Activated naive CD4-positive, alpha-beta T cell treated with anti-CD3 and anti-CD28 coated beads, Interleukin-2, amount 10 ng/mL, durations not matched to agents 7 days and 5 days (primary cell): ENCODE data around the gene TNS1.

Experiments
- CTCF ChIA-PET: fragments of 350-600 bp; sonication (Branson Sonifier 250); formaldehyde crosslinking; loops from one replicate; lab custom pipeline; 2021; ENCODE audit warnings: antibody characterized with exemption; lab: Charles Lee
- DNase-seq: peaks from one replicate; pipeline ENCODE4 v3.0.0-alpha.2; 2020
- H3K27ac Mint-ChIP-seq: one replicate; pipeline ENCODE4 v1.8.0; 2021; ENCODE audit warnings: mild to moderate bottlenecking, moderate library complexity, mixed read lengths
- H3K27me3 Mint-ChIP-seq: one replicate; pipeline ENCODE4 v1.8.0; 2021; ENCODE audit warnings: mild to moderate bottlenecking, mixed read lengths
- H3K36me3 Mint-ChIP-seq: one replicate; pipeline ENCODE4 v1.8.0; 2021; ENCODE audit warnings: mixed read lengths
- H3K4me1 Mint-ChIP-seq: one replicate; pipeline ENCODE4 v1.8.0; 2021; ENCODE audit warnings: mixed read lengths
- H3K4me3 Mint-ChIP-seq: one replicate; pipeline ENCODE4 v1.8.0; 2021; ENCODE audit warnings: mild to moderate bottlenecking, moderate library complexity, mixed read lengths
- H3K9me3 Mint-ChIP-seq: one replicate; pipeline ENCODE4 v1.8.0; 2021; ENCODE audit warnings: mixed read lengths

TNS1 gene

GRCh38 chr2:217934321-217935131, 68.3 kb downstream of the TNS1 start:
- H3K27me3 Mint-ChIP-seq, result peaks cover 63% of the 10 kb centered on the region
- CTCF ChIA-PET, result interaction anchor here (1.0 kb wide), 1 partner anchor 33 kb away, joined by 3 read pairs; no protein-coding TSS in a partner anchor
- H3K4me3 Mint-ChIP-seq, result no peak overlapping the region
- no peaks in the 10 kb centered on the region for H3K9me3 Mint-ChIP-seq
- DNase-seq, result no peak
- no peaks in the 10 kb centered on the region for H3K36me3 Mint-ChIP-seq
- H3K4me1 Mint-ChIP-seq, result peaks cover 17% of the 10 kb centered on the region
- H3K27ac Mint-ChIP-seq, result no peak overlapping the region

- no peak for DNase-seq
- CTCF ChIA-PET, result interaction anchor here (1.0 kb wide), 2 partner anchors 32 to 148 kb away, joined by 3 read pairs; no protein-coding TSS in a partner anchor
- no peak overlapping the region for H3K27ac Mint-ChIP-seq
- H3K27me3 Mint-ChIP-seq, result peaks cover 63% of the 10 kb centered on the region
- H3K36me3 Mint-ChIP-seq, result no peaks in the 10 kb centered on the region
- H3K4me1 Mint-ChIP-seq, result peaks cover 19% of the 10 kb centered on the region
- H3K9me3 Mint-ChIP-seq, result no peaks in the 10 kb centered on the region
- no peak overlapping the region for H3K4me3 Mint-ChIP-seq
Measured at GRCh38 chr2:217933617-217933993, 69.2 kb downstream of the TNS1 start.

- CTCF ChIA-PET, result interaction anchor here (0.6 to 1.0 kb wide), 2 partner anchors 100 to 148 kb away, joined by 3 read pairs; no protein-coding TSS in a partner anchor
- DNase-seq, result no peak
- Mint-ChIP-seq H3K27ac (no peak overlapping the region), H3K36me3 (no peaks in the 10 kb centered on the region), H3K27me3 (peaks cover 63% of the 10 kb centered on the region), H3K4me3 (no peak overlapping the region), H3K9me3 (no peaks in the 10 kb centered on the region), H3K4me1 (peaks cover 22% of the 10 kb centered on the region)
Measured at GRCh38 chr2:217932803-217933616, 69.8 kb downstream of the TNS1 start.

- Mint-ChIP-seq H3K9me3 (no peaks in the 10 kb centered on the region), H3K4me3 (no peak overlapping the region)
- DNase-seq, result no peak
Measured at GRCh38 chr2:217931846-217932560, 70.8 kb downstream of the TNS1 start.

GRCh38 chr2:217930761-217931563, 71.8 kb downstream of the TNS1 start:
- H3K27me3 Mint-ChIP-seq, result peaks cover 64% of the 10 kb centered on the region
- no peak overlapping the region for H3K4me3 Mint-ChIP-seq
- peak; percentile 32 for DNase-seq
- no peaks in the 10 kb centered on the region for H3K36me3 Mint-ChIP-seq
- no peak overlapping the region for H3K27ac Mint-ChIP-seq
- H3K4me1 Mint-ChIP-seq, result peaks cover 22% of the 10 kb centered on the region
- CTCF ChIA-PET, result interaction anchor here (0.8 to 1.1 kb wide), 2 partner anchors 44 to 145 kb away, joined by 3 read pairs; no protein-coding TSS in a partner anchor
- H3K9me3 Mint-ChIP-seq, result no peaks in the 10 kb centered on the region

More at GRCh38 chr2:217931846-217932560, 70.8 kb downstream of the TNS1 start:
- H3K36me3 Mint-ChIP-seq, result no peaks in the 10 kb centered on the region
- H3K27me3 Mint-ChIP-seq, result peaks cover 65% of the 10 kb centered on the region
- H3K4me1 Mint-ChIP-seq, result peaks cover 22% of the 10 kb centered on the region
- CTCF ChIA-PET, result interaction anchor here (0.6 kb wide), 2 partner anchors 52 to 101 kb away, joined by 3 read pairs; no protein-coding TSS in a partner anchor
- no peak overlapping the region for H3K27ac Mint-ChIP-seq

- no peak overlapping the region for H3K27ac Mint-ChIP-seq
Measured at GRCh38 chr2:217929757-217930707, 72.8 kb downstream of the TNS1 start.

GRCh38 chr2:217929272-217929671, 73.5 kb downstream of the TNS1 start:
- Mint-ChIP-seq H3K36me3 (no peaks in the 10 kb centered on the region), H3K27ac (no peak overlapping the region), H3K9me3 (no peaks in the 10 kb centered on the region), H3K27me3 (peaks cover 47% of the 10 kb centered on the region), H3K4me1 (peaks cover 22% of the 10 kb centered on the region), H3K4me3 (no peak overlapping the region)
- no peak for DNase-seq
- CTCF ChIA-PET, result no interaction called here

More at GRCh38 chr2:217929757-217930707, 72.8 kb downstream of the TNS1 start:
- no peak for DNase-seq
- Mint-ChIP-seq H3K27me3 (peaks cover 54% of the 10 kb centered on the region), H3K36me3 (no peaks in the 10 kb centered on the region), H3K4me3 (no peak overlapping the region), H3K9me3 (no peaks in the 10 kb centered on the region), H3K4me1 (peaks cover 22% of the 10 kb centered on the region)
- CTCF ChIA-PET, result interaction anchor here (0.8 to 1.1 kb wide), 2 partner anchors 43 to 144 kb away, joined by 3 read pairs; no protein-coding TSS in a partner anchor

- Mint-ChIP-seq H3K27ac (no peak overlapping the region), H3K36me3 (no peaks in the 10 kb centered on the region), H3K4me3 (no peak overlapping the region), H3K4me1 (peaks cover 22% of the 10 kb centered on the region), H3K27me3 (peaks cover 40% of the 10 kb centered on the region), H3K9me3 (no peaks in the 10 kb centered on the region)
- CTCF ChIA-PET, result no interaction called here
- DNase-seq, result no peak
Measured at GRCh38 chr2:217928324-217929181, 74.2 kb downstream of the TNS1 start.

GRCh38 chr2:217927601-217928323, 75.0 kb downstream of the TNS1 start:
- Mint-ChIP-seq H3K4me3 (no peak overlapping the region), H3K36me3 (no peaks in the 10 kb centered on the region), H3K27me3 (peaks cover 32% of the 10 kb centered on the region), H3K4me1 (peaks cover 22% of the 10 kb centered on the region), H3K27ac (no peak overlapping the region), H3K9me3 (no peaks in the 10 kb centered on the region)
- no peak for DNase-seq
- CTCF ChIA-PET, result interaction anchor here (0.5 kb wide), 1 partner anchor 78 kb away, joined by 3 read pairs; no protein-coding TSS in a partner anchor

GRCh38 chr2:217926801-217927200, 76.0 kb downstream of the TNS1 start:
- peaks cover 22% of the 10 kb centered on the region for H3K4me1 Mint-ChIP-seq
- H3K27me3 Mint-ChIP-seq, result peaks cover 27% of the 10 kb centered on the region
- no peak overlapping the region for H3K27ac Mint-ChIP-seq
- H3K36me3 Mint-ChIP-seq, result no peaks in the 10 kb centered on the region
- CTCF ChIA-PET, result no interaction called here
- no peaks in the 10 kb centered on the region for H3K9me3 Mint-ChIP-seq
- DNase-seq, result no peak
- no peak overlapping the region for H3K4me3 Mint-ChIP-seq

- CTCF ChIA-PET, result no interaction called here
- Mint-ChIP-seq H3K4me3 (no peak overlapping the region), H3K36me3 (no peaks in the 10 kb centered on the region), H3K27ac (no peak overlapping the region), H3K27me3 (peaks cover 11% of the 10 kb centered on the region), H3K4me1 (peaks cover 5% of the 10 kb centered on the region), H3K9me3 (no peaks in the 10 kb centered on the region)
- no peak for DNase-seq
Measured at GRCh38 chr2:217924346-217924901, 78.4 kb downstream of the TNS1 start.
